Endothelial cell of umbilical vein (primary cell): ENCODE data around the gene RPL10A. TPM values are rescaled to one million over a fixed set of nuclear protein-coding genes. Genes with fewer than 3 reads are reported as not detected.

Experiments used
- BruUV-seq: library from RNA; stranded (reverse); fragments of 400-500 nt; replicated peaks from 2 replicates; lab custom pipeline; 2021; lab: Mats Ljungman, UMichigan
- CTCF ChIA-PET: fragments of 300-600, 350-600 bp; sonication (Branson Sonifier 250); formaldehyde crosslinking; loops from one replicate; lab custom pipeline; 2021; ENCODE audit warnings: antibody characterized with exemption, inconsistent platforms; lab: Charles Lee
- POLR2A ChIA-PET: fragments of 300-600, 350-600 bp; sonication (Branson Sonifier 250); formaldehyde crosslinking; loops from one replicate; lab custom pipeline; 2021; ENCODE audit warnings: antibody characterized with exemption, inconsistent platforms; lab: Charles Lee
- DNase-seq: peaks from one replicate; pipeline ENCODE4 v3.0.0-alpha.2; 2011; ENCODE audit warnings: low read depth, low spot score
- FAIRE-seq: peaks from 2 replicates; lab custom pipeline; 2011; peaks lifted over from hg19 to GRCh38; lab: Jason Lieb, UNC
- H2AFZ ChIP-seq: 2 replicates; pipeline ENCODE4 v1.6.0; 2012; ENCODE audit warnings: low read depth, low read length, control low read depth, inconsistent platforms
- H3K27ac ChIP-seq: 2 replicates; pipeline ENCODE4 v1.5.1; 2011; ENCODE audit warnings: low read depth, mild to moderate bottlenecking, control low read depth, low read length, moderate library complexity; ENCODE audit not compliant: insufficient read depth
- H3K27me3 ChIP-seq, 2 experiments: 2 replicates each; pipeline versions ENCODE4 v1.6.0 to v1.6.1; 2011; ENCODE audit warnings: low read length in 2 of 2, mixed read lengths in 1 of 2; ENCODE audit not compliant: control insufficient read depth in 2 of 2, insufficient read depth in 2 of 2
- H3K36me3 ChIP-seq, 2 experiments: 2 replicates in 1 of 2; 3 replicates in 1 of 2; pipeline ENCODE4 v1.5.1; 2011; ENCODE audit warnings: low read length in 2 of 2, mild to moderate bottlenecking in 1 of 2, moderate library complexity in 1 of 2; ENCODE audit not compliant: control insufficient read depth in 2 of 2, insufficient read depth in 2 of 2; ENCODE audit errors: extremely low read depth in 1 of 2
- H3K4me1 ChIP-seq: 3 replicates; pipeline ENCODE4 v1.5.1; 2011; ENCODE audit warnings: mild to moderate bottlenecking, low read length; ENCODE audit not compliant: control insufficient read depth, insufficient read depth; ENCODE audit errors: extremely low read depth
- H3K4me2 ChIP-seq: 2 replicates; pipeline ENCODE4 v1.6.1; 2011; ENCODE audit warnings: low read length, control low read depth, mixed read lengths; ENCODE audit not compliant: insufficient read depth
- H3K4me3 ChIP-seq, 3 experiments: fragments of 200-600 bp in 1 of 3; sonication (generic), shearing (Covaris generic) in 1 of 3; replicated peaks in 1 of 3; 2 replicates each; pipeline ENCODE4 v1.5.1; 2011 to 2016; ENCODE audit warnings: control low read depth in 3 of 3, low read length in 3 of 3, mild to moderate bottlenecking in 2 of 3, inconsistent platforms in 1 of 3, low read depth in 1 of 3, moderate library complexity in 1 of 3; ENCODE audit not compliant: insufficient read depth in 1 of 3
- H3K79me2 ChIP-seq: 2 replicates; pipeline ENCODE4 v1.6.0; 2012; ENCODE audit warnings: low read length, inconsistent platforms; ENCODE audit not compliant: control insufficient read depth, insufficient read depth
- H3K9ac ChIP-seq: replicated peaks from 2 replicates; pipeline ENCODE3; 2011; ENCODE audit warnings: low read length, control low read depth; ENCODE audit not compliant: insufficient read depth; ENCODE audit errors: extremely low read depth
- H3K9me1 ChIP-seq: replicated peaks from 3 replicates; pipeline ENCODE4 v1.6.0; 2011; ENCODE audit warnings: mild to moderate bottlenecking, low read length; ENCODE audit not compliant: control insufficient read depth, insufficient read depth; ENCODE audit errors: extremely low read depth
- H3K9me3 ChIP-seq: replicated peaks from 2 replicates; pipeline ENCODE4 v1.5.1; 2012; ENCODE audit warnings: low read length, inconsistent platforms; ENCODE audit not compliant: control insufficient read depth, insufficient read depth
- H4K20me1 ChIP-seq: replicated peaks from 2 replicates; pipeline ENCODE3; 2011; ENCODE audit warnings: mild to moderate bottlenecking, low read length; ENCODE audit not compliant: control insufficient read depth, insufficient read depth; ENCODE audit errors: extremely low read depth
- EZH2 ChIP-seq: IDR thresholded peaks from 2 replicates; pipeline ENCODE4 v1.6.1; 2012; ENCODE audit warnings: borderline replicate concordance, low read depth, mild to moderate bottlenecking, moderate library complexity, low read length, inconsistent platforms; ENCODE audit not compliant: severe bottlenecking
- FOS ChIP-seq: IDR thresholded peaks from 2 replicates; pipeline ENCODE4 v1.6.1; 2011; ENCODE audit warnings: mild to moderate bottlenecking, low read length, moderate library complexity, borderline replicate concordance; ENCODE audit not compliant: insufficient read depth
- GATA2 ChIP-seq: IDR thresholded peaks from 2 replicates; pipeline ENCODE4 v1.7.0; 2011; ENCODE audit warnings: low read depth, mild to moderate bottlenecking, moderate library complexity, mixed read lengths, low read length; ENCODE audit not compliant: insufficient read length, insufficient read depth
- JUN ChIP-seq: IDR thresholded peaks from 2 replicates; pipeline ENCODE4 v1.6.1; 2011; ENCODE audit warnings: borderline replicate concordance, low read depth; ENCODE audit not compliant: insufficient read length, insufficient read depth
- MAX ChIP-seq: IDR thresholded peaks from 2 replicates; pipeline ENCODE4 v1.6.1; 2011; ENCODE audit not compliant: insufficient read depth, insufficient read length
- MYC ChIP-seq: IDR thresholded peaks from one replicate; pipeline ENCODE4 v1.6.1; 2011; ENCODE audit warnings: mild to moderate bottlenecking, low read depth, low read length
- POLR2A ChIP-seq: IDR thresholded peaks from 2 replicates; pipeline ENCODE4 v1.6.1; 2012; ENCODE audit warnings: low read depth, mild to moderate bottlenecking, control low read depth, low read length
- POLR2AphosphoS5 ChIP-seq: IDR thresholded peaks from 2 replicates; pipeline ENCODE4 v1.6.1; 2012; ENCODE audit warnings: low read depth, mild to moderate bottlenecking, control low read depth, low read length, moderate library complexity; ENCODE audit not compliant: insufficient read depth
- dilution Hi-C: fragments of 300-500 bp; cut with MboI; formaldehyde crosslinking; loops from one replicate; pipeline ENCODE4 v1.15.0; 2019; ENCODE audit warnings: low sequenced_read_pairs; ENCODE audit not compliant: extremely low pct_ligation_motif_present
- intact Hi-C: fragments of 100-400 bp; cut with micrococcal nuclease; formaldehyde crosslinking; loops from one replicate; pipeline ENCODE4 v1.10.0; 2022
- polyA plus RNA-seq, 4 experiments: library from polyadenylated mRNA; depleted of rRNA in 3 of 4; stranded (reverse) in 3 of 4; unstranded in 1 of 4; fragments of >200 nt; gene quantifications; 2 replicates each; pipeline versions ENCODE4 v1.2.1 to v1.2.3, GENCODE V29; 2011 to 2012; ENCODE audit warnings: missing spikeins in 1 of 4
- total RNA-seq: library from RNA; stranded (reverse); gene quantifications from 2 replicates; pipeline ENCODE4 v1.2.3, GENCODE V29; 2021
- TF ChIP-seq, protein P1 (sequence below), 2 donors: IDR thresholded peaks; 1 replicate in 1 of 2; 2 replicates in 1 of 2; pipeline ENCODE4 v1.5.1; 2011; ENCODE audit warnings: low read length in 2 of 2, mild to moderate bottlenecking in 2 of 2, moderate library complexity in 2 of 2, control low read depth in 1 of 2, inconsistent platforms in 1 of 2, low read depth in 1 of 2; ENCODE audit not compliant: insufficient read depth in 1 of 2; ENCODE audit errors: extremely low read depth in 1 of 2

Gene RPL10A
- total and polyA plus RNA-seq, 2 donors (not counting 3 experiments of a cell fraction or from before 2014, with no cell fraction given), result 1,339 to 1,956 TPM

DNA sequence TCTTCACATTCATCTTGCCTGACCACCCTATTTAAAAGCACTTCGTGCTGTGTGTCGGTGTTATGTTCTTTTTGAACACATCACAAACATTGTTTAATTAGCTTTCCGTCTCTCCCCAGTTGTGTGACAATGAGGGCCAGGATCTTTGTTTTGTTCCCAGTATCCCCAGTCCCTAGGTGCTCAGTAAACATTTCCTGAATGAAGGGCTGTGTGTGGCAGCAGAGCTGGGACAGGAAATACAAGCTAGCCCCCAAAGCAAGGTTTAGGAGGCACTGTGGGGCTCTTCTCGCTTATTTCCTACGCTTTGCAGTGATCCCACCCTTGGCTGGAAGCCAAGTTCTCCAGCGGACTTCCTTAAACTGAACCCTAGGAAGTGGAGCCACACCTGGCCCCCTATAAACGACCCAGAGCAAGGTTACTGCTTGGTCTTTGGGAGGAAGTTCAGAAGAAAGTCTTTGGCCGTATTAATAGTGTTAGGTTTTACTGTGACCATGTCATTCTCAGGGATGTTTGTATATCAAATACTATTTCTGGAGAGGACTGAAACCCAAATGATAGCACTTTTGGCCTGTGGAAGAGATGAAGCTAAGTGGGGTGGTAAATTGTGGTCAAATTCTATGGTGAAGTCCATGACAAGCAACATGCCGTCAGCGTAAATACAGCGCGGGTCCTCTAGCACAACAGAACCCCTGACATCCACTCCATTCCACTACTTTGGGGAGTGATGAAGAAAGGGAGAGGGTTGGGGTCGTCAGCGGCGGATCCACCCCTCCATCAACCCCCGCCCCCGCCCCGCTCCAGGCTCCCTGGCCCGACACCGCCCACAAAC is 16.6 kb upstream of the RPL10A start:
- ChIA-PET POLR2A (no interaction called here), CTCF (interaction anchor here (1.0 to 9.3 kb wide), 8 partner anchors 16 to 286 kb away, joined by 3 to 270 read pairs (median 12); partner anchors contain the start of genes ARMC12, DEF6, PPARD and RPL10A)
- peak; percentile 27 for DNase-seq
- Histone ChIP-seq H3K4me2 (peak overlapping the region; percentile 70), H4K20me1 (no peaks in the 10 kb centered on the region), H3K9ac (no peak overlapping the region), H3K27me3 (peaks cover 0 to 2% of the 10 kb centered on the region in 2 experiments), H3K9me1 (no peaks in the 10 kb centered on the region), H3K9me3 (no peaks in the 10 kb centered on the region), H3K79me2 (no peaks in the 10 kb centered on the region), H2AFZ (peak overlapping the region; percentile 78), H3K27ac (no peak overlapping the region), H3K4me3 (peak overlapping the region in 2 of 3 experiments; percentile 21 to 83), H3K36me3 (peaks cover 0 to 3% of the 10 kb centered on the region in 2 experiments), H3K4me1 (peaks cover 16% of the 10 kb centered on the region)
- intact Hi-C loops (loop anchor here (1.0 kb wide), 1 partner anchor 17 kb away; the partner anchor contains the start of gene RPL10A), dilution Hi-C loops (no loop called here)
- no TSS peak for BruUV-seq
- FAIRE-seq, result peak; percentile 55
- TF ChIP-seq POLR2A (no peak), MYC (no peak), EZH2 (no peak), FOS (no peak), POLR2AphosphoS5 (no peak), JUN (no peak), GATA2 (no peak), MAX (no peak)
- TF ChIP-seq, protein P1, sequence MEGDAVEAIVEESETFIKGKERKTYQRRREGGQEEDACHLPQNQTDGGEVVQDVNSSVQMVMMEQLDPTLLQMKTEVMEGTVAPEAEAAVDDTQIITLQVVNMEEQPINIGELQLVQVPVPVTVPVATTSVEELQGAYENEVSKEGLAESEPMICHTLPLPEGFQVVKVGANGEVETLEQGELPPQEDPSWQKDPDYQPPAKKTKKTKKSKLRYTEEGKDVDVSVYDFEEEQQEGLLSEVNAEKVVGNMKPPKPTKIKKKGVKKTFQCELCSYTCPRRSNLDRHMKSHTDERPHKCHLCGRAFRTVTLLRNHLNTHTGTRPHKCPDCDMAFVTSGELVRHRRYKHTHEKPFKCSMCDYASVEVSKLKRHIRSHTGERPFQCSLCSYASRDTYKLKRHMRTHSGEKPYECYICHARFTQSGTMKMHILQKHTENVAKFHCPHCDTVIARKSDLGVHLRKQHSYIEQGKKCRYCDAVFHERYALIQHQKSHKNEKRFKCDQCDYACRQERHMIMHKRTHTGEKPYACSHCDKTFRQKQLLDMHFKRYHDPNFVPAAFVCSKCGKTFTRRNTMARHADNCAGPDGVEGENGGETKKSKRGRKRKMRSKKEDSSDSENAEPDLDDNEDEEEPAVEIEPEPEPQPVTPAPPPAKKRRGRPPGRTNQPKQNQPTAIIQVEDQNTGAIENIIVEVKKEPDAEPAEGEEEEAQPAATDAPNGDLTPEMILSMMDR (IDR thresholded peaks at IDR 0.05; ENCODE audit: extremely low read depth in 1 of 2, insufficient read depth in 1 of 2, low read depth in 1 of 2, low read length in 2 of 2), result no peak
